NCI-H2107 (cell line): ENCODE data around the gene TNFRSF13B.
"Not testable (repeated sequence)": the region's sequence is repeated elsewhere in the genome, so short reads cannot be mapped to it uniquely, and the experiment has no call there.

ENCODE experiments used
- DNase-seq: peaks from one replicate; lab custom pipeline; 2025; lab: John Stamatoyannopoulos, UW

TNFRSF13B gene

GRCh38 chr17:16971458-16972338 is at the start of gene TNFRSF13B:
TSS of gene TNFRSF13B (minus strand) at chr17:16972118. CDS start at chr17:16972075, 43 bp downstream.
- no peak for DNase-seq

GRCh38 chr17:17021194-17021863 is 49.4 kb upstream of the TNFRSF13B start:
- no peak for DNase-seq

DNA sequence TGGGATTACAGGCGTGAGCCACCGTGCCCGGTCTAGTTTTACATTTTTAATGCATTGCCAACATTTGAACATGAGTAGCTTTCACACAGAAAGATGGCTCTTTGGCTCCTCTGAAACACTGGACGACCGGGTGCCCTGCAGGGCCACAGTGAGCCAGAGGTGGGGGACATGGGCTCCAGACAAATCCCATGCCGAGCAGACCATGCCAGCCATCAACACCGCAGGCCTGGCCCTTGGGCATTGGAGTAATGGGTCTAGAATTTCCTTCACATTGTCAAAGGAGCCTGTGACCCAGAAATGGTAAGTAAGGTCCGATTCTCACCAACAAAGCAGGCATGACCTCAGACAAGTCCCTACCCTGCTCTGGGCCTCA is 48.9 kb upstream of the TNFRSF13B start:
- DNase-seq = no peak

DNA sequence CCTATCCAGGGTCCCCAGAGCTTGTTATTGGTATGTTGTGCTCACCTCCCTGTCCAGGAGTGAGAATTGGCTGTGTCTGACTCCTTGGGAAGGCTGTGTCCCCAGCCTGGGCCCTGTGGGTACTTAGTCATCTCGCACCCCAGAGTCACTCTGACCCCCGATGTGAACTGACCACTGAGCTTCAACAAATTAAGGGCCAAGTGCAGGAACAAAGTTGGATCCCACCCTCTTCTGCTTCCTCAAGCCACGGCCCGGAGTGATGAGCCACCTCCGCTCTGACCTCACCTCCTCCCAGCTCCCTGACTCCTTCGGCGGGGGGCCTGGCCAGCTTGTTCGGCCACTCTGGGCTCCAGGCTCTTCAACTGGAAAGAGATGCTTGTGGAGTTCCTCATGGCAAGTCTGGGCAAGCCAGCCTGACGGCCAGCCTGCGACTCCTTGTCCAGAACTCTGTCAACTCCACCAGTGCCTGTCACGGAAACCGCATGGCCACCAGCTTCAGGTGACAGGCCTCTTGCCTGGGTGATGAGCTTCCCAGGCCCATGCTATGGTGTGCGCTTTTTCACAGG is 48.1 kb upstream of the TNFRSF13B start:
- no peak for DNase-seq

DNA sequence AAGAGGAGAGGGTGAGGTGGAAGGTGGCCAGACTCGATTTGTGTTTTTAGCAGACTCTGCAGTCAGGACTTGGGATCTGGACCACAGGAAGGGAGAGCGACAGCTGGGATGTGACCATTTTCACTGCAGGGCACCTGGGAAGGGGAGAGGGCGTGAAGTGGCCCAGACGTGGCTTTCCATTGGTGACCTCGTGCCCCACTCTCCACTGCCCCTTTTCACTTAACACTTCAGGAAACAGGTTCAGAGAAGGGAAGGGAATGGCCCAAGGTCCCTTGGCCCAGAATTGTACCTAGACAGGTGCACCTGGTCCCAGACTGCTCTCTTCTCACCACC is 47.5 kb upstream of the TNFRSF13B start:
- no peak for DNase-seq

GRCh38 chr17:17018612-17019429 is 46.9 kb upstream of the TNFRSF13B start:
- DNase-seq = no peak

DNA sequence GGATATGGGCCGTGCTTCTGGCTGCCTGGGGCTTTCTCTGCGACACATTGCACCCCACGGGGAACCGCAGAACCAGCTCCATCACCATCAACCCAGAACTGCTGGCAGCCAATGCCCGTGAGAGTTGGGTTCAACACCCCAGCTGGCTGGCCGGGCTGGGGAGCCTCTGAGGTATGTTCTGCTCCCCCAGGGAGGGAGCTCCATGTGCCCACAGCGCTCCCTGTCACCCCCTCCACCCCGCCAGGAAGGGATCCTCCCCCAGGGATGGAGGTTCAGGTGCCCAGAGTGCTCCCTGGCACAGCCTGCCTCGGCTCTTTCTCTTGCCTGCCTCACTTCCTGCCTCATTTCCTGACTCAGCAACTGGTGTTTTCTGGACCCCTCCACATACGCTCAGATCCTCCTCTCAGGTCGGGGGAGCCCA is 46.1 kb upstream of the TNFRSF13B start:
- no peak for DNase-seq

DNA sequence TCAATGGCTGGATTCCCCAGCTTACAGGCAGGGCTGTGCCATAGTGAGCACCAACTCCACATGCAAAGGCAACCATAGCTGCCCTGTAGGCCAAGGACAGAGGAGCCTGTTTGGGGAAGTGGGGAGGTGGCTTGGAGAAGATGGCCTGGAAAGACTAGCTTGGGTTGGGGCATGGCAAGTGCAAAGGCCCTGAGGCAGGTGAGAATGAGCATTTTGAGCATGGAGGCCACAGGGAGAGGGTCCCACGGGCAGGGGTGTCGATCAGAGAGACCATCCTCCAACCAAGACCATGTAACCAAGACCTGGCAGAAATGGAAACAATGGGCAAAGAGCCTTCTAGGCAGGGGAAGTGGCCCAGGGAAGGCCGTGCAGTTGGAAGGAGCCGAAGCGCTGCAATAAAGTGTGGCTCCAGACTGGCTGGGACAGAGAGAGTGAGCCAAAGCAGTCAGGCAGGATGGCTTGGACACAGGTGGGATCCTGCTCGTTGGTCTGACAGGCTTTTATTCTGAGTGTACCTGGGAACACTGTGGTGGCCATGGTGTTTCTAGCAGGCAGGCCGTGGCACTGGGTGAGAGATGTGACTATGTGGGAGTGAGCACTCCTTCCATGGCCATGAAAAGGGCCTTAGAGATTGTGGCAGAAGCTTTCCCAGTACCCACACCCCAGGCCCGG is 45.6 kb upstream of the TNFRSF13B start:
- DNase-seq = no peak

DNA sequence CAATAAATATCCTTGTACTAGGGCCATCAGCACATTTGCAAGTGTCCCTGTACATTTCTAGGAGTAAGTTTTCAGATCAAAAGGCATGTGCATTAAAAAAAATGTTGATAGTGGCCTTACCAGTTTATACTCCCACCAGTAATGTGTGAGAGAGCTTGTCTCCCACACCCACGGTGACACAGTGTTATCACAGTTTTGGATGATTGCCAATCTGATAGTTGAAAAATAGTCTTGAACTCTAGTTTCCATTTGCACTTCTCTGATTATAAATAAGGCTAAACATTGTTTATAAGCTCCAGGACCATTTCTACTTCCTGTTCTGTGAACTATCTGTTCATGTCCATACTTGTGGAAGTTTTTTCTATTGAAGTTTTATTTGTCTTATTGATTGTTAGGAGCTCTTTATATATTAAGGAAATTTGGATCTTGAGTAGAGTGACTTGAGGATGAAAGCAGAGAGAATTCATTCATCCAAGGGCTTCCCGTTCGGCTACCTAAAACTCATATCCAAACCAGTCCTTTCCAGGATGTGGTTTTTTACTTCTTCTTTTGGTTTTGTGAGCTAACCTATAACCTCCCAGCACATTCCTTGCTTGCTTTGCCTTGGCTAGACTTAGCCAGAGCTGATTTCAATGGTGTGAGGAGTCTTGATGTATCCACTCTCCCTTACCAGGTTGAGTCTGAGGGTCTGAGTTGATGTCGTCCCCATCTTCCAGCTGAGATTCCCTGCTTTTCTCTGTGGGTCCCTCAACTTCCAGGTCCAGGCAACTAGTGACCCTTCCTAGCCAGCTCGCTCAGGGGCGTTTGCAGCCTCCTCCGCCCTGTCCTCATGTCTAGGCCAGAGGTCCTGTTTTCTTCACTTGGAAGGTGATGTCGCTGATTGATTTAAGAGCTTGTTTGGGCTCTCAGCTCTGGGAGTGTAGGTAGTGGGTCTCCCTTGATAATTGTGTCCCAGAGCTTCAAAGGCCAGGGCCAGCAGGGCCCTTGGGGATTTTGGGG is 44.6 kb upstream of the TNFRSF13B start:
- not testable (repeated sequence) for DNase-seq

- no peak for DNase-seq
Measured at GRCh38 chr17:17015230-17015629, 43.3 kb upstream of the TNFRSF13B start.

DNA sequence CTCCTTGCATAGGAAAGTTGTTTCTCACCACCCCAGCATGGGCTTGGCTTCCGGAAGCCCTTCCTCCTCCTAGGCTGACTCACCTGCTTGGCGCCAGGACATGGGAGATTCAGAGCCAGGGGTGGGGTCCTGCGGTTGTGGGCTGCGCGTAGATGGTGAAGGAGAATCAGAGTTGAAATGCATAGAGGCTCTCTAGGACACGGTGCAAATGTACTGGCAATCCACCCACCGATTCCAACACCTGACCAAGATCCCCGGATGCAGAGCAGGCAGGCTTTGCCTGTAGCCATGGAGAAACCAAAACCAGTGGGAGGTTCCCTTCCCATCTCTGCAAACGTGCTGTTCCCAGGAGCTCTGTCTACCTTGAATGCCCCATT is 42.8 kb upstream of the TNFRSF13B start:
- DNase-seq = not testable (repeated sequence)

- not testable (repeated sequence) for DNase-seq
Measured at GRCh38 chr17:17013828-17014747, 42.2 kb upstream of the TNFRSF13B start.

- not testable (repeated sequence) for DNase-seq
Measured at GRCh38 chr17:17011043-17011907, 39.4 kb upstream of the TNFRSF13B start.

- DNase-seq = not testable (repeated sequence)
Measured at GRCh38 chr17:17010545-17011034, 38.7 kb upstream of the TNFRSF13B start.

GRCh38 chr17:17009972-17010371 is 38.1 kb upstream of the TNFRSF13B start:
- DNase-seq = not testable (repeated sequence)

DNA sequence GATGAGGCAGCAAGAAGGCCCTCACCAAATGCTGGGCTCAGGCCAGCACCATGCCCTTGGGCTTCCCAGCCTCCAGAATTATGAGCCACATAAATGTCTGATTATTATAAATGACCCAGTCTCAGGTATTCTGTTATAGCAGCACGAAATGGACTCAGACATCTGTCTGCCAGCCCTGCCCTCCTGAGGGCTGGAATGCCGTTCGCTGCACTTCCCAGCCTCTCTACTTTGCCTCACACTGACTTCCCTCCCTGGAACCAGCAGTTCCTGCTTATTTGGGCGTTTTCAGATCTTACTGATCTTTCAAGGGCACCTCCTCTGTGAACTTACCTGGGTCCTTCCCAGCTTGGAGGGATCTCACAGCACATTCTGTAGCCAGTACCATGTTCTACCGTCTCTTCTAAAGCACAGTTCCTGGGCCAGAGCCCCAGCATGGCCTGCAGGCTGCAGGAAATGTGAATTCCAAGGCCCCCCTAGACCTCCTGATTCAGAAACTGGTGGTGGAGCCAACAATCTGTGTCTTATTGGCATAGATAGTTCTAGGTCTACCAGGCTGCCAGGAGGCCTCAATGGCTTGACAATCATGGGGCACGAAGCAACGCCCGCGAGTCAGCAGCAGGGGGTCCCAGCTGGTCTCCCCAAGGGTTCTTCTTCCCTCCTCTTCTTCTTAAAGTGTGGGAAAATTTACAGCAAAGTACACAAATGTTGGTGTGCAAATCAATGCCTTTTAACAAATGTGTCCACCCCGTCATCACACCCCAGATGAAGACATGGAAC is 36.9 kb upstream of the TNFRSF13B start:
- DNase-seq = not testable (repeated sequence)

DNA sequence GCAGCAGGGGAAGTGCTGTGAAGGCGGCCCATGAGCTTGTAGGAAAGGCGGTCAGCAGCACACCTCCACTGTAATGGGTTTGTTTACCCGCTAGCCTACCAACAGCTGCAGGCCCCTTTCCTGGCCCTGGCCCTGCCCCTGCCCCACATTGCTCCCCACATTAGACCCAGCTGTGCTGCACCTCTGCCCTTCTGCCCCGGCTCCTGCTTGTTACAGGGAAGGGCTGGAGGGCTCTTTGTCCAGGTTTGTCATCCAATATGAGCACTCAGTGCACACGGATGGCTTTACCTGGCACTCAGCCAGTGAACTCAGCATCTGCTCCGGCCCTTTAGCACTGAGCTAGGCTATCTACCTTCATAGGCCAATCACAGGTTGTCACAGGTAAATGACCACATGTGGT is 36.0 kb upstream of the TNFRSF13B start:
- DNase-seq = not testable (repeated sequence)
